GM18909 (cell line): ENCODE data around the gene SRSF8.
"Not testable (repeated sequence)": the region's sequence is repeated elsewhere in the genome, so short reads cannot be mapped to it uniquely, and the experiment has no call there.

Experiments
- ATAC-seq: cut with Tn5 transposase; IDR thresholded peaks from one replicate; pipeline ENCODE4 v1.9.1; 2021; ENCODE audit warnings: mild to moderate bottlenecking; ENCODE audit not compliant: unreplicated experiment, poor library complexity

Gene SRSF8

GRCh38 chr11:95066716-95067038 is at the start of gene SRSF8:
Gene SRSF8 (plus strand): TSS chr11:95066919. CDS start chr11:95067227, 308 bp downstream.
- peak; percentile 46 for ATAC-seq

- ATAC-seq = not testable (repeated sequence)
Observed at GRCh38 chr11:95021468-95021867, 45.3 kb upstream of the SRSF8 start.

- no peak for ATAC-seq
Observed at GRCh38 chr11:95024958-95025357, 41.8 kb upstream of the SRSF8 start, which contains the start of gene KDM4E. Gene KDM4E (plus strand): TSS chr11:95025258. CDS start chr11:95025558, 300 bp downstream.

GRCh38 chr11:95025594-95025993 is 41.1 kb upstream of the SRSF8 start:
- ATAC-seq = not testable (repeated sequence)

GRCh38 chr11:95028357-95028756 is 38.4 kb upstream of the SRSF8 start:
- no peak for ATAC-seq

- no peak for ATAC-seq
Observed at GRCh38 chr11:95033051-95033450, 33.7 kb upstream of the SRSF8 start.

GRCh38 chr11:95035316-95035715 is 31.4 kb upstream of the SRSF8 start:
- ATAC-seq = no peak

GRCh38 chr11:95037356-95038035 is 29.2 kb upstream of the SRSF8 start:
- ATAC-seq = not testable (repeated sequence)

GRCh38 chr11:95042239-95042638 is 24.5 kb upstream of the SRSF8 start:
- ATAC-seq = no peak

- no peak for ATAC-seq
Observed at GRCh38 chr11:95042906-95043305, 23.8 kb upstream of the SRSF8 start.

GRCh38 chr11:95044010-95044409 is 22.7 kb upstream of the SRSF8 start:
- ATAC-seq = no peak

GRCh38 chr11:95045812-95046211 is 20.9 kb upstream of the SRSF8 start:
- ATAC-seq = no peak

GRCh38 chr11:95049122-95049521 is 17.6 kb upstream of the SRSF8 start, which contains the start of gene KDM4F:
Gene KDM4F (plus strand): TSS chr11:95049422.
- not testable (repeated sequence) for ATAC-seq

- no peak for ATAC-seq
Observed at GRCh38 chr11:95050595-95051202, 16.0 kb upstream of the SRSF8 start.

- no peak for ATAC-seq
Observed at GRCh38 chr11:95054356-95054755, 12.4 kb upstream of the SRSF8 start.

GRCh38 chr11:95055283-95055897 is 11.3 kb upstream of the SRSF8 start:
- peak; percentile 96 for ATAC-seq

- ATAC-seq = no peak
Observed at GRCh38 chr11:95057959-95058358, 8.8 kb upstream of the SRSF8 start.

GRCh38 chr11:95058621-95059020 is 8.1 kb upstream of the SRSF8 start:
- no peak for ATAC-seq

GRCh38 chr11:95059046-95059445 is 7.7 kb upstream of the SRSF8 start:
- ATAC-seq = no peak

GRCh38 chr11:95065336-95065735 is 1.4 kb upstream of the SRSF8 start:
- ATAC-seq = no peak

- ATAC-seq = peak; percentile 76
Observed at GRCh38 chr11:95067039-95067840, 521 bp downstream of the SRSF8 start.
